HepG2 (cell line): Measurements from ENCODE around the gene ZNF221. TPM values are rescaled to one million over a fixed set of nuclear protein-coding genes. Genes with fewer than 3 reads are reported as not detected.

Experiments
- BORCS8-MEF2B ChIP-seq: sonication (generic); formaldehyde crosslinking; IDR thresholded peaks from 2 replicates; pipeline ENCODE4 v1.8.0; 2022; ENCODE audit warnings: mild to moderate bottlenecking, missing genetic modification reagents
- ELF1 ChIP-seq: sonication (generic); formaldehyde crosslinking; IDR thresholded peaks from 2 replicates; pipeline ENCODE4 v1.4.0; 2020; ENCODE audit warnings: missing genetic modification reagents
- GPN1 ChIP-seq: sonication (generic); formaldehyde crosslinking; IDR thresholded peaks from 2 replicates; pipeline ENCODE4 v1.5.1; 2020; ENCODE audit warnings: missing genetic modification reagents, borderline replicate concordance
- NFAT5 ChIP-seq: sonication (generic); formaldehyde crosslinking; IDR thresholded peaks from 2 replicates; pipeline ENCODE4 v1.4.0; 2020; ENCODE audit warnings: missing genetic modification reagents
- POLR2AphosphoS5 ChIP-seq: IDR thresholded peaks from 2 replicates; pipeline ENCODE4 v1.6.1; 2012; ENCODE audit warnings: low read depth, low read length
- SALL1 ChIP-seq: sonication (generic); formaldehyde crosslinking; IDR thresholded peaks from 2 replicates; pipeline ENCODE4 v1.8.0; 2022; ENCODE audit warnings: mild to moderate bottlenecking, missing genetic modification reagents
- SMARCE1 ChIP-seq: fragments of 450-650 bp; IDR thresholded peaks from 2 replicates; pipeline ENCODE4 v1.6.1; 2017; ENCODE audit warnings: borderline replicate concordance
- SPEN ChIP-seq: sonication (generic); formaldehyde crosslinking; IDR thresholded peaks from 2 replicates; pipeline ENCODE4 v1.5.1; 2020; ENCODE audit warnings: low read depth, mild to moderate bottlenecking, missing genetic modification reagents
- THAP11 ChIP-seq: IDR thresholded peaks from 2 replicates; pipeline ENCODE4 v1.6.1; 2016; ENCODE audit warnings: missing biosample characterization, missing genetic modification reagents
- ZNF136 ChIP-seq: sonication (generic); formaldehyde crosslinking; IDR thresholded peaks from 2 replicates; pipeline ENCODE4 v1.8.1; 2022; ENCODE audit warnings: low read depth, mild to moderate bottlenecking, moderate library complexity, missing genetic modification reagents
- ZNF280B ChIP-seq: sonication (generic); formaldehyde crosslinking; IDR thresholded peaks from 2 replicates; pipeline ENCODE4 v1.5.0; 2020; ENCODE audit warnings: missing genetic modification reagents, mild to moderate bottlenecking, borderline replicate concordance
- ZNF572 ChIP-seq: sonication (generic); formaldehyde crosslinking; IDR thresholded peaks from 2 replicates; pipeline ENCODE4 v1.5.1; 2020; ENCODE audit warnings: mild to moderate bottlenecking, missing genetic modification reagents
- ZNF605 ChIP-seq: sonication (generic); formaldehyde crosslinking; IDR thresholded peaks from 2 replicates; pipeline ENCODE4 v1.8.0; 2022; ENCODE audit warnings: mild to moderate bottlenecking, missing genetic modification reagents
- polyA plus RNA-seq, 8 experiments: library from polyadenylated mRNA; depleted of rRNA in 3 of 8; stranded (reverse) in 7 of 8; unstranded in 1 of 8; fragments of >200 nt; fragmentation: Illumina TruSeq in 4 of 8; extraction: Trizol in 4 of 8; gene quantifications; 2 replicates each; pipeline versions ENCODE4 v1.2.1 to v1.2.3, GENCODE V29; 2011 to 2016; ENCODE audit warnings: low read depth in 4 of 8, missing spikeins in 1 of 8, mixed read lengths in 1 of 8; ENCODE audit not compliant: insufficient read depth in 1 of 8
- total RNA-seq, 5 experiments: library from RNA; depleted of rRNA; stranded (reverse); fragments of >200 nt; fragmentation: Illumina TruSeq; extraction: Trizol; gene quantifications; 2 replicates each; pipeline ENCODE4 v1.2.3, GENCODE V29; 2016; ENCODE audit warnings: low read depth in 1 of 5
- TF ChIP-seq, protein P1 (sequence below): sonication (generic); formaldehyde crosslinking; IDR thresholded peaks from 2 replicates; pipeline ENCODE4 v1.4.0; 2020; ENCODE audit warnings: missing genetic modification reagents, borderline replicate concordance

Gene ZNF221
- total and polyA plus RNA-seq, 2 of the 13 experiments (the other 11 are each of a cell fraction or from before 2014, with no cell fraction given): 0.48 to 3.4 TPM

DNA sequence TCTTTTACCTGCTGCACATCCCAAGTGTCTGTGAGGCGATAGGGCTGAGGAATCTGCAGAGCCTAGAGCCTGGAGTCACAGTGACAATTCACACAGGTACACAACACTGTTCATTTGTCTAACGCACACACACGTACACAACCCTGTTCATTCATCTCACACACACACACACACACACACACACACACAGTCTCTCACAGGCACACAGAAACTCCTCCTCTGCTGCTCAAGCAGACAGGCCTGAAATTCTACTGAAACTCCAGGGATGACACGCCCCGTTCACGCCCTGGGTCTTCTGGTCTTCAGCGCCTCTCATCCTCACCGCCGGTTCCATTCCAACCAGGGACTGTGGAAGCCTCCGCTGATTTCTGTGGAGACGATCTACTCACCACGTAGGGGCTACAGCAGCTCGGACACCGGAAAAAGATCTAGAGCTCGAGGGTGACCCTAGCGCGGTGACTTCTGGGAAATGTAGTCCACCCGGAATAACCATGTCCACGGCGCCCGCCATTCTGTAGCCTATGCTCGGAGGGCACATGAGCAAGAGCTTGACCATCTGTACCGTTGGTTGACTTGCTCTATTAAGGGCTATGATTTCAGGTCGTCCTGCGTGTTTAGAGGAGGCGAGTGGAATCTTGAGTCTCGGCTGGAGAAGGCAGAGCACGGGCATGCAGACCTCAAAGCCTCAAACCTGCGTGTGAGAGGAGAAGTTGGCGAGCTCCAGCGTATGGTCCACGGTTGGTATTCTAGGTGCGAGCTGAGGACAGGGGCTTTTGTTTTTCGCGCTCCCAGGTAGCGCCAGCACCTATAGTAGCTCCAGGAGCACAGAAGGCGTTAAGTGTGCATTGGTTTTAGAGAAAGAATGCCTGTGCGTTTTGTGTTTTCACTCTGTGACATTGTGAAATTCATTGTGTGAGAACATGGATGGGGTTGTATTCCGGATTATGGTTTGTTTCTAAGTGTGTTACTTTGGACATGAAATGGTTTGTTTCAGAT lies 49.3 kb upstream of the ZNF221 start (continued):
- TF ChIP-seq ZNF136 (CRISPR knock-in tag) (no peak), THAP11 (CRISPR knock-in tag) (peak; percentile 99), BORCS8-MEF2B (peak; percentile 42; the same call in 1 of the 2 replicates), SMARCE1 (no peak), SALL1 (CRISPR knock-in tag) (peak; percentile 59), ZNF572 (CRISPR knock-in tag) (0 out of 2 replicates have a peak, but pooled peaks have one; percentile 55), ZNF280B (CRISPR knock-in tag) (peak; percentile 90; the same call in 1 of the 2 replicates), GPN1 (no peak), NFAT5 (CRISPR knock-in tag) (peak; percentile 68; the same call in 1 of the 2 replicates), SPEN (peak; percentile 77), ELF1 (CRISPR knock-in tag) (peak; percentile 60), POLR2AphosphoS5 (peak; percentile 61), ZNF605 (CRISPR knock-in tag) (peak; percentile 87)
- TF ChIP-seq, protein P1, sequence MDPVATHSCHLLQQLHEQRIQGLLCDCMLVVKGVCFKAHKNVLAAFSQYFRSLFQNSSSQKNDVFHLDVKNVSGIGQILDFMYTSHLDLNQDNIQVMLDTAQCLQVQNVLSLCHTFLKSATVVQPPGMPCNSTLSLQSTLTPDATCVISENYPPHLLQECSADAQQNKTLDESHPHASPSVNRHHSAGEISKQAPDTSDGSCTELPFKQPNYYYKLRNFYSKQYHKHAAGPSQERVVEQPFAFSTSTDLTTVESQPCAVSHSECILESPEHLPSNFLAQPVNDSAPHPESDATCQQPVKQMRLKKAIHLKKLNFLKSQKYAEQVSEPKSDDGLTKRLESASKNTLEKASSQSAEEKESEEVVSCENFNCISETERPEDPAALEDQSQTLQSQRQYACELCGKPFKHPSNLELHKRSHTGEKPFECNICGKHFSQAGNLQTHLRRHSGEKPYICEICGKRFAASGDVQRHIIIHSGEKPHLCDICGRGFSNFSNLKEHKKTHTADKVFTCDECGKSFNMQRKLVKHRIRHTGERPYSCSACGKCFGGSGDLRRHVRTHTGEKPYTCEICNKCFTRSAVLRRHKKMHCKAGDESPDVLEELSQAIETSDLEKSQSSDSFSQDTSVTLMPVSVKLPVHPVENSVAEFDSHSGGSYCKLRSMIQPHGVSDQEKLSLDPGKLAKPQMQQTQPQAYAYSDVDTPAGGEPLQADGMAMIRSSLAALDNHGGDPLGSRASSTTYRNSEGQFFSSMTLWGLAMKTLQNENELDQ: peak; percentile 48; the same call in 1 of the 2 replicates
